DMS153 treated with DMSO at 0.1 percent for 48 hours (cell line): ENCODE measurements around the gene LBP.
"Not testable (repeated sequence)": the region's sequence is repeated elsewhere in the genome, so short reads cannot be mapped to it uniquely, and the experiment has no call there.

ENCODE experiments used
- DNase-seq: peaks from one replicate; lab custom pipeline; 2025; ENCODE audit not compliant: unreplicated experiment; lab: John Stamatoyannopoulos, UW

Gene LBP

GRCh38 chr20:38346247-38346651 is at the start of gene LBP:
Gene LBP (plus strand): TSS chr20:38346482. CDS start chr20:38346517, 35 bp downstream.
- no peak for DNase-seq

DNA sequence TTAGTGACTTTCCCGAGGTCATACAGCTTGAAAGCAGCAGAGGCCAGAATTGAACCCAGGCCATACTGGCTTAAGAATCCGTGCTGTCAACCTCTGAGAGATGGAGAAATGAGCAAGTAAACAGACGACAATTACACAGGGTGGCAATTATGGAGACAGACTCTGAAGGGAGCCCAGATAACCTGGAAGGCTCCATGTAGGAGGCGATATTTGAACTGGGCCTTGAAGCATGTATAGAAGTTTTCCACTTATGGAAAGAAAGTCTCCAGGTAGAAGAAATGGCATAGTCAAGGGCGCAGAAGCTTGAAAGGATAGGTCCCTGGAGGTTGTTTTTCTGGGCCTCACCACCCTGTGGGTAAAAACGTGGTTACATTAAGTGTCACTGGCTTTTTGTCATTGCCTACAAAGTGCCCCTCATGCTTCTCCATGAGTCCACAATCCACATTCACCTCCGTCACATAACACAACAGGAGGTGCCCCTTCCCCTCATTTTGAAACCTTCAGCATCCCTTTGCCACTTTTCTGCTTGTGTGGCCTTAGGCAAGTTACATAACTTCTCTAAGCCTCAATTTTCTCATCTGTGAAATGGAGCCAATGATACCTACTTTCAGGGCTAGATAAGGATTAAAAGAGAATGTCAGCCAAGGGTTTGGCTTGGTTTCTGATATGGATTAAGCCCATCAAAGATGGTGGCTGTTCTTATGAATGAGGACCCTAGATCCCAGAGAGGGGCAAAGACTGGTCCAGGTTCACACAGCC is 48.2 kb upstream of the LBP start:
- DNase-seq, result no peak

- no peak for DNase-seq
These were observed 47.5 kb upstream of the LBP start for GRCh38 chr20:38298768-38299288.

DNA sequence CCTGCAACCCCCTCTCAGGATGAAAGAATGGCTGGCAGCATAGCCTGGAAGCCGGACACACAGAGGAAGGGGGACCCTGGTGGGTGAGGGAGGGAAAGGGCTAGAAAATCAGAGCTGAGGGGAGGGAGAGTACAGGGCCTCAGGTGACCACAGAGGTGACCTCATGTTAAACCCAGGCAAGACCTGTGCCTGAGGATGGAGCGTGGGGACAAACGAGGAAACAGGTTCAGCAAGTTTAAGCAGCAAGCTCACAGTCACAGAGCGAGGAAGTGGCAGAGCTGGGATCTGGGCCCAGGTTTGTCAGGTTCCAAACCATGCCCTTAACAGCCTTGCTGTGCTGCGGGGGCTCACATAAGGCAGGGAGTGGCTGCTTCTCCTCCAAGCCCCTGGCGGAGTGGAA is 46.3 kb upstream of the LBP start:
- DNase-seq, result no peak

DNA sequence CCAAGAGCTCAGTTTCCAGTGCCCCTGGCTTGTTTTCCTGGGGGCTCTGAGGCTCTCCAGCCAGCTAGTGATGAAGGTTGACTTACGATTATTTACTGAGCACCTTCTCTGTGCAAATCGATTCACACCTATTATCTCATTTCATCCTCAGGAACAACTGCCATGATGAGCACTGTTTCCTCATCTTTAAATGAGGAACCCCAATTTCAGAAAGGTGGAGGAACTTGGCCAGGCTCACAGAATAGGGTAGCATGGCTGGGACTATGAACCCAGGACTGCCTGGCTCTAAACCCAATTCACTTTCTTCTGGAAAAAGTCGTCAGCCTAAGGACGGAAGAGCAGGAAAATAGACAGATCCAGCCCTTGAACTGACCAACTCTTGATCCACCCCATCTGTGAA is 45.8 kb upstream of the LBP start:
- no peak for DNase-seq

DNA sequence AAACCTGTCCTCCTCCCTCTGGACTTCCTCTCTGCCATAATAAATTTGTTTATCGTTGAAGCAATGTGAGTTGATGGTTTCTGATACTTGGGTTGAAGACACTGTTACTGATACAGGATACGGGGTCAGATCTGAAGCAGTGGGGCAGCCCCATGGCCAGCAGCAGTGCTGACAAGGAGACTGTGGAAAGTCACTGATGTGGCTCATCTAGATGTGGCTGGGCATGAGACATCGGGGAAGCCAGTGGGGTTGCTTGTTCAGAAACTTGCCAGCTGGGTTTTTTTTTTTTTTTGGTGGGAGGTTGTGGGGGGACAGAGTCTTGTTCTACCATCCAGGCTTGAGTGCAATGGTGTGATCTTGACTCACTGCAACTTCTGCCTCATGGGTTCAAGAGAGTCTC is 45.0 kb upstream of the LBP start:
- DNase-seq, result no peak

DNA sequence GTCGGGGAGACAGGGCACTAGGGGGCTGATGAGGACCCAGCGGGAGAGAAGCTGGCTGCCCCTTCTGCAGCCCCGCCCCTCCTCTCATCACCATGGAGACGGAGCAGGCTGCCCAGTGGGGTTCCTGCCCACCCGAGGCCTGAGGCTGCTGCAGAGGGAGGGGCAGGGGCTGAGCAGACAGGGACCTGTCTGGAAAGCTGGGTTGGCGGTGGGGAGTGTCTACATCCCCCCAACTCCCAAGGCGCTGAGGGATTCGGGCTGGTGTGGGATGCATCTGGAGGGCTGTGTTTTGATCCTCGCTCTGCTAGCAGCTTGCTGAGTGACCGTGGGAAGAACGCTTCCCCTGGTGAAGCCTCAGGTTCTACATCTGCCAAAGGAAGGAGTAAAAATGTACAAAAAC is 43.5 kb upstream of the LBP start:
- no peak for DNase-seq

DNA sequence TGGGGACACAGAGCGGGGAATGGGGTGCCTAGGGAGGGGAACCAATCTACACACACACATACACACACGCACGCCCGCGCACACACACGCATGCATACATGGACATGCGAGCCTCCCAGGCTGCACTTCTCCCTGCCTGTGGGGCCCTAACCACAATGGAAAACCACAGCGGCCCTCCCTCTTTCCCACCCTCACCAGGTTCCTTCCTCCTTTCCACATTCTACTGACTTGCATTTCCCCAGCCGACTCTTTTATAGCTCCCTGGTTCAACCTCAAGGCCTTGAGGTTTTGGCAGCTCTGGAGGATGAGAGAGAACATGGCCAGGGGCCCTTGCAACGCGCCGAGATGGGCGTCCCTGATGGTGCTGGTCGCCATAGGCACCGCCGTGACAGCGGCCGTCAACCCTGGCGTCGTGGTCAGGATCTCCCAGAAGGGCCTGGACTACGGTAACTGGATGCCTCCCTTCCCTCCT is 42.3 kb upstream of the LBP start, which contains the start of gene BPI:
TSS of gene BPI (plus strand) at position 249 of the 472 bp plus-strand sequence. CDS start at position 317, 68 bp downstream.
- DNase-seq, result no peak

GRCh38 chr20:38304845-38305447 is 41.3 kb upstream of the LBP start:
- DNase-seq, result no peak

DNA sequence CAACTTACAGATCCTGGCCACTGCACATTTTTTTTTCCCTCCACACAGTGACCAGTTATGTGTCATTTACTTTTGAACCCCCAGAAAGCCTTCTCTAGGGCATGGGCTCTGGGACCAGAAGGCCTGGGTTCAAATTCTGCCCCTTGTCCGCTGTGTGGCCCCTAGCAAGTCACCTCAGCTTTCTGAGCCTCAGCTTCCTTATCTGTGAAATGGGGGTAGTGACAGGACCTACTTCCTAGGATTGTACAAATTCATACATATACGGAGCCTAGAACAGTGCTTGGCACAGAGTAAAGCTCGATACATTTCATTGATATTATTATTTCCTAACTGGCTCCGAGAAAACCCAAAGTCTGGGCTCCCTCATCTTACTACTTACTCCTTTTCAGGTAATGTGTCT is 40.7 kb upstream of the LBP start:
- no peak for DNase-seq

GRCh38 chr20:38306379-38306778 is 39.9 kb upstream of the LBP start:
- no peak for DNase-seq

GRCh38 chr20:38307371-38308046 is 38.8 kb upstream of the LBP start:
- no peak for DNase-seq

GRCh38 chr20:38308047-38308438 is 38.2 kb upstream of the LBP start:
- no peak for DNase-seq

- DNase-seq, result no peak
These were observed 37.8 kb upstream of the LBP start for GRCh38 chr20:38308447-38308846.

- DNase-seq, result no peak
These were observed 35.2 kb upstream of the LBP start for GRCh38 chr20:38311091-38311490.

GRCh38 chr20:38311491-38311890 is 34.8 kb upstream of the LBP start:
- DNase-seq, result no peak

DNA sequence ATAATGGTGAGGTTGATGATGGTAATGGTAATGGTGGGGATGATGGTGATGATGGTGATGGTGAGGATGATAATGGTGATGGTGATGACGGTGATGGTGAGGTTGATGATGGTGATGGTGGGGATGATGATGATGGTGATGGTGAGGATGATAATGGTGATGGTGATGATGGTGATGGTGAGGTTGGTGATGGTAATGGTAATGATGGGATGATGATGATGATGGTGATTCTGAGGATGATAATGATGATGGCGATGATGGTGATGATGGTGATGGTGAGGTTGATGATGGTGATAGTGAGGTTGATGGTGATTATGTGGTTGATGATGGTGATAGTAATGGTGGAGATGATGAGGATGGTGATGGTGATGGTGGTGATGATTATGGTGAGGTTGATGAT is 32.6 kb upstream of the LBP start:
- DNase-seq, result no peak

DNA sequence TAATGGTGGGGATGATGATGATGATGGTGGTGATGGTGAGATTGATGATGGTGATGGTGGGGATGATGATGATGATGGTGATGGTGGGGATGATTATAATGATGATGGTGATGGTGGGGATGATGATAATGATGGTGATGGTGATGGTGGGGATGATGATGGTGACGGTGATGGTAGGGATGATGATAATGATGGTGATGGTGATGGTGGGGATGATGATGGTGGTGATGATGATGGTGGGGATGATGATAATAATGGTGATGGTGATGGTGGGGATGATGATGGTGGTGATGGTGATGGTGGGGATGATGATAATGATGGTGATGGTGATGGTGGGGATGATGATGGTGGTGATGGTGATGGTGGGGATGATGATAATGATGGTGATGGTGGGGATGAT is 31.9 kb upstream of the LBP start:
- DNase-seq, result not testable (repeated sequence)

- DNase-seq, result no peak
These were observed 30.9 kb upstream of the LBP start for GRCh38 chr20:38315290-38315966.

DNA sequence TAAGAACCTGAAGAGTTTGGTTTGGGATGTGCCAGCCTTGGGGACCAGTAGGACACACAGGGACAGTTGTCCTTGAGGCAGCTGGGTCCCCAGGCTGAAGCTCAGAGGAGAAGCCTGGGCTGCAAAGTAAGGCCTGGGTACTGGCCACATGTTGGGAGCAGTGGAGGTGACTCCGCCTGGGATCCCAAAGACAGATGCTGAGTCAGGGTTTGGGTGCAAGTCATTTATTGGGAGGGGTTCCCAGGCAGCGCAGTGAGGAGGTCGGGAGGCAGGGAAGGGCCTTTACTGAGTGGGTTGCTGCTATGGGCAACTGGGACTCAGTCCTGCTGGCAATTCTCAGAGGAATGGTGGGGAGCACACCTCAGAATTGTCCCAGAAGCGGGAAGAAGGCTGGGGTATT is 29.9 kb upstream of the LBP start:
- DNase-seq, result no peak

- DNase-seq, result no peak
These were observed 28.9 kb upstream of the LBP start for GRCh38 chr20:38317422-38317821.
